ENCODE data around the gene SPTBN1. TPM values are rescaled to one million over a fixed set of nuclear protein-coding genes. Genes with fewer than 3 reads are reported as not detected.
"Not testable (repeated sequence)": the region's sequence is repeated elsewhere in the genome, so short reads cannot be mapped to it uniquely, and the experiment has no call there.

The SPTBN1 gene
- total and polyA plus RNA-seq, 2 experiments from 2014 or later, result 125 to 435 TPM

DNA sequence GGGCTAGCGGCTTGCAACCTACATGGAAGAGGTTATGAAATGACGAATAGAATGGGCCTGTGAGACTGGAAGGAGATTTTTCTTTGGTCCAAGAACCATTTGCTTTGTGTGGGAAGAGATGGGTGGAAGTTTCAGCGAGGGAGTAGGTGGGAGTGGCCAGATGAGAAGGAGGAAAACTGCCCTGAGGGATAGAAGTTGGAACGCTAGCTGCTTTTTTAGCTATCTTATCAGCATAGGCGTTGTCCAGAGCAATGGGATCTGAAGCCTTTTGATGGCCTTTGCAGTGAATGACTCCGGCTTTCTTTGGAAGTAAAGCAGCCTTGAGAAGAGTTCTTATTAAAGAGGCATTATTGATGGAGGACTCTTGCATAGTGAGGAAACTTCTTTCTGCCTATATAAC lies 52.4 kb downstream of the SPTBN1 start:
- peaks cover 17% of the 10 kb centered on the region for H3K4me1 ChIP-seq (ENCODE audit: low read depth)
- H3K4me3 ChIP-seq, result no peak overlapping the region
- H3K9me3 ChIP-seq (ENCODE audit: low read depth), result no peaks in the 10 kb centered on the region
- no peak for TF ChIP-seq CTCF (IDR thresholded peaks at IDR 0.05; ENCODE audit: low read depth, low read length)
- H3K27ac ChIP-seq, result peak overlapping the region; percentile 61
- H3K27me3 ChIP-seq, result no peaks in the 10 kb centered on the region
- no peaks in the 10 kb centered on the region for H3K36me3 ChIP-seq
- DNase-seq (ENCODE audit: low read depth in 1 of 2, low spot score in 1 of 2), result no peak

- H3K4me3 ChIP-seq; H3K36me3 ChIP-seq; H3K27me3 ChIP-seq; H3K9me3 ChIP-seq (ENCODE audit: low read depth); DNase-seq (ENCODE audit: low read depth in 1 of 2, low spot score in 1 of 2): not testable (repeated sequence)
- Histone ChIP-seq H3K27ac (peak overlapping the region; percentile 61), H3K4me1 (ENCODE audit: low read depth) (peaks cover 16% of the 10 kb centered on the region)
These were observed 52.9 kb downstream of the SPTBN1 start for GRCh38 chr2:54509043-54509442.

- no peak for DNase-seq (ENCODE audit: low read depth in 1 of 2, low spot score in 1 of 2)
- Histone ChIP-seq H3K9me3 (ENCODE audit: low read depth) (no peaks in the 10 kb centered on the region), H3K27ac (peak overlapping the region; percentile 45), H3K4me3 (no peak overlapping the region), H3K36me3 (no peaks in the 10 kb centered on the region), H3K4me1 (ENCODE audit: low read depth) (peaks cover 16% of the 10 kb centered on the region), H3K27me3 (no peaks in the 10 kb centered on the region)
- TF ChIP-seq CTCF (IDR thresholded peaks at IDR 0.05; ENCODE audit: low read depth, low read length), result no peak
These were observed 54.8 kb downstream of the SPTBN1 start for GRCh38 chr2:54510916-54511315.

GRCh38 chr2:54512183-54512582 lies 56.1 kb downstream of the SPTBN1 start:
- no peaks in the 10 kb centered on the region for H3K9me3 ChIP-seq (ENCODE audit: low read depth)

GRCh38 chr2:54512663-54513362 lies 56.7 kb downstream of the SPTBN1 start:
- Histone ChIP-seq H3K9me3 (ENCODE audit: low read depth) (no peaks in the 10 kb centered on the region), H3K4me3 (no peak overlapping the region), H3K27ac (no peak overlapping the region), H3K27me3 (no peaks in the 10 kb centered on the region), H3K36me3 (no peaks in the 10 kb centered on the region), H3K4me1 (ENCODE audit: low read depth) (peaks cover 29% of the 10 kb centered on the region)
- no peak for DNase-seq (ENCODE audit: low read depth in 1 of 2, low spot score in 1 of 2)
- no peak for TF ChIP-seq CTCF (IDR thresholded peaks at IDR 0.05; ENCODE audit: low read depth, low read length)

More at GRCh38 chr2:54512183-54512582, 56.1 kb downstream of the SPTBN1 start:
- H3K4me3 ChIP-seq, result no peak overlapping the region
- no peak for DNase-seq (ENCODE audit: low read depth in 1 of 2, low spot score in 1 of 2)
- TF ChIP-seq CTCF (IDR thresholded peaks at IDR 0.05; ENCODE audit: low read depth, low read length), result no peak
- H3K36me3 ChIP-seq, result no peaks in the 10 kb centered on the region
- peaks cover 27% of the 10 kb centered on the region for H3K4me1 ChIP-seq (ENCODE audit: low read depth)
- no peaks in the 10 kb centered on the region for H3K27me3 ChIP-seq
- no peak overlapping the region for H3K27ac ChIP-seq

DNA sequence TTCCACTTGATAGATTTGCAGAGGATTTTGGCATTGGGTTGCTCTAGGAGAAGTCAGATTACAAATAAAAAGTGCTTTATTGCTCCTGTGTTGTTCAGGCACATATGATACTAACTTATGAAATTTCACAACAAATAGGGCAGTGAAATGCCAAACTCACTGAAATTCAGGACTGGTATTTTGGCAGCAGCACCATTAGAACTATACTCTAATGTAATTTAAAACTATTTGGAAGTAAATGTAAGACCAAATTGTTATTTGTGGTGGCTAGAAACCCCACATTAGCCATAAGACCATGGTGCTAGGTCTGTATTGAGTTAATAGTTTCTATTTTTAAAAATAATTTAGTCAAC lies 57.2 kb downstream of the SPTBN1 start:
- no peak overlapping the region for H3K27ac ChIP-seq
- H3K36me3 ChIP-seq, result no peaks in the 10 kb centered on the region
- H3K4me1 ChIP-seq (ENCODE audit: low read depth), result peaks cover 34% of the 10 kb centered on the region
- no peak for TF ChIP-seq CTCF (IDR thresholded peaks at IDR 0.05; ENCODE audit: low read depth, low read length)
- no peak overlapping the region for H3K4me3 ChIP-seq
- H3K9me3 ChIP-seq (ENCODE audit: low read depth), result no peaks in the 10 kb centered on the region
- DNase-seq (ENCODE audit: low read depth in 1 of 2, low spot score in 1 of 2), result no peak
- H3K27me3 ChIP-seq, result no peaks in the 10 kb centered on the region
